WTC11 (cell line): ENCODE measurements around the gene PAXIP1.

Experiments used
- CBFB ChIP-seq: sonication (generic); formaldehyde crosslinking; IDR thresholded peaks from 2 replicates; pipeline ENCODE4 v1.8.1; 2022; ENCODE audit warnings: mild to moderate bottlenecking, low read depth, missing genetic modification reagents
- ETV6 ChIP-seq: sonication (generic); formaldehyde crosslinking; IDR thresholded peaks from 2 replicates; pipeline ENCODE4 v1.8.1; 2022; ENCODE audit warnings: mild to moderate bottlenecking, missing genetic modification reagents
- FOXJ3 ChIP-seq: sonication (generic); formaldehyde crosslinking; IDR thresholded peaks from 2 replicates; pipeline ENCODE4 v1.9.0; 2021; ENCODE audit warnings: missing genetic modification reagents, mild to moderate bottlenecking, borderline replicate concordance
- HMGA2 ChIP-seq: fragments of 250-450 bp; sonication (Bioruptor Pico); IDR thresholded peaks from 2 replicates; pipeline ENCODE4 v1.4.0; 2021; ENCODE audit warnings: mild to moderate bottlenecking, moderate library complexity
- NFATC4 ChIP-seq: fragments of 250-450 bp; sonication (Bioruptor Pico); IDR thresholded peaks from 2 replicates; pipeline ENCODE4 v1.9.0; 2021; ENCODE audit warnings: mild to moderate bottlenecking
- NFYB ChIP-seq: sonication (generic); formaldehyde crosslinking; conservative IDR thresholded peaks from 2 replicates; pipeline ENCODE4 v1.8.0; 2022; ENCODE audit warnings: low read depth, missing genetic modification reagents
- SMAD3 ChIP-seq: sonication (generic); formaldehyde crosslinking; IDR thresholded peaks from 2 replicates; pipeline ENCODE4 v1.8.0; 2022; ENCODE audit warnings: missing genetic modification reagents, mild to moderate bottlenecking, borderline replicate concordance
- TEAD4 ChIP-seq: sonication (generic); formaldehyde crosslinking; IDR thresholded peaks from 2 replicates; pipeline ENCODE4 v1.8.0; 2022; ENCODE audit warnings: mild to moderate bottlenecking, missing genetic modification reagents
- TF ChIP-seq, protein P1 (sequence below): fragments of 200-600 bp; IDR thresholded peaks from 2 replicates; pipeline ENCODE4 v1.8.0; 2022; ENCODE audit warnings: antibody characterized with exemption
- TF ChIP-seq, protein P2 (sequence below): sonication (generic); formaldehyde crosslinking; IDR thresholded peaks from 2 replicates; pipeline ENCODE4 v1.8.1; 2022; ENCODE audit warnings: mild to moderate bottlenecking, missing genetic modification reagents, moderate library complexity, borderline replicate concordance
- TF ChIP-seq, protein P3 (sequence below): sonication (generic); formaldehyde crosslinking; IDR thresholded peaks from 2 replicates; pipeline ENCODE4 v1.8.1; 2023; ENCODE audit warnings: mild to moderate bottlenecking, missing genetic modification reagents, moderate library complexity
- TF ChIP-seq, protein P4 (sequence below): sonication (generic); formaldehyde crosslinking; IDR thresholded peaks from 2 replicates; pipeline ENCODE4 v1.8.0; 2023; ENCODE audit warnings: mild to moderate bottlenecking, missing genetic modification reagents

DNA sequence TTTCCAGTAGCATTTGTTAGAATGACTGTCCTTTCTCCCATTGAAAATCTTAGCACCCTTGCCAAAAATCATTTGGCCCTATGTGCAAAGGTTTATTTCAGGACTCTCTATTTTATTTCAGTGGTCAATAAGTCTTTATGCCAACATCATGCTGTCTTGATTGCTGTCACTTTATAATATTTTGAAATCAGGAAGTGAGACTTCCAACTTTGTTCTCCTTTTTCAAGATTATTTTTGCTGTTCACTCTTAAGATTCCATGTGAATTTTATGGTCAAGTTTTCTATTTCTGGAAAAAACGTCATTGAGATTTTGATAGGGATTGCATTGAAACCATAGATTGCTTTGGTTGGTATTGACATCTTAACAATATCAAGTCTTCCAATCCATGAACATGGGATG is 65.1 kb downstream of the PAXIP1 start:
- no peak for TF ChIP-seq SMAD3 (CRISPR knock-in tag)
- TF ChIP-seq, protein P1, sequence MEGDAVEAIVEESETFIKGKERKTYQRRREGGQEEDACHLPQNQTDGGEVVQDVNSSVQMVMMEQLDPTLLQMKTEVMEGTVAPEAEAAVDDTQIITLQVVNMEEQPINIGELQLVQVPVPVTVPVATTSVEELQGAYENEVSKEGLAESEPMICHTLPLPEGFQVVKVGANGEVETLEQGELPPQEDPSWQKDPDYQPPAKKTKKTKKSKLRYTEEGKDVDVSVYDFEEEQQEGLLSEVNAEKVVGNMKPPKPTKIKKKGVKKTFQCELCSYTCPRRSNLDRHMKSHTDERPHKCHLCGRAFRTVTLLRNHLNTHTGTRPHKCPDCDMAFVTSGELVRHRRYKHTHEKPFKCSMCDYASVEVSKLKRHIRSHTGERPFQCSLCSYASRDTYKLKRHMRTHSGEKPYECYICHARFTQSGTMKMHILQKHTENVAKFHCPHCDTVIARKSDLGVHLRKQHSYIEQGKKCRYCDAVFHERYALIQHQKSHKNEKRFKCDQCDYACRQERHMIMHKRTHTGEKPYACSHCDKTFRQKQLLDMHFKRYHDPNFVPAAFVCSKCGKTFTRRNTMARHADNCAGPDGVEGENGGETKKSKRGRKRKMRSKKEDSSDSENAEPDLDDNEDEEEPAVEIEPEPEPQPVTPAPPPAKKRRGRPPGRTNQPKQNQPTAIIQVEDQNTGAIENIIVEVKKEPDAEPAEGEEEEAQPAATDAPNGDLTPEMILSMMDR, result no peak
- TF ChIP-seq FOXJ3 (CRISPR knock-in tag), result no peak
- no peak for TF ChIP-seq HMGA2
- TF ChIP-seq NFATC4 (CRISPR knock-in tag), result no peak
- no peak for TF ChIP-seq NFYB
- TF ChIP-seq ETV6 (CRISPR knock-in tag), result no peak
- TF ChIP-seq, protein P2, sequence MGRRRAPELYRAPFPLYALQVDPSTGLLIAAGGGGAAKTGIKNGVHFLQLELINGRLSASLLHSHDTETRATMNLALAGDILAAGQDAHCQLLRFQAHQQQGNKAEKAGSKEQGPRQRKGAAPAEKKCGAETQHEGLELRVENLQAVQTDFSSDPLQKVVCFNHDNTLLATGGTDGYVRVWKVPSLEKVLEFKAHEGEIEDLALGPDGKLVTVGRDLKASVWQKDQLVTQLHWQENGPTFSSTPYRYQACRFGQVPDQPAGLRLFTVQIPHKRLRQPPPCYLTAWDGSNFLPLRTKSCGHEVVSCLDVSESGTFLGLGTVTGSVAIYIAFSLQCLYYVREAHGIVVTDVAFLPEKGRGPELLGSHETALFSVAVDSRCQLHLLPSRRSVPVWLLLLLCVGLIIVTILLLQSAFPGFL (CRISPR knock-in tag), result no peak
- TF ChIP-seq TEAD4 (CRISPR knock-in tag), result no peak
- TF ChIP-seq, protein P3, sequence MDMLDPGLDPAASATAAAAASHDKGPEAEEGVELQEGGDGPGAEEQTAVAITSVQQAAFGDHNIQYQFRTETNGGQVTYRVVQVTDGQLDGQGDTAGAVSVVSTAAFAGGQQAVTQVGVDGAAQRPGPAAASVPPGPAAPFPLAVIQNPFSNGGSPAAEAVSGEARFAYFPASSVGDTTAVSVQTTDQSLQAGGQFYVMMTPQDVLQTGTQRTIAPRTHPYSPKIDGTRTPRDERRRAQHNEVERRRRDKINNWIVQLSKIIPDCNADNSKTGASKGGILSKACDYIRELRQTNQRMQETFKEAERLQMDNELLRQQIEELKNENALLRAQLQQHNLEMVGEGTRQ (CRISPR knock-in tag), result no peak
- TF ChIP-seq CBFB (CRISPR knock-in tag), result no peak
- TF ChIP-seq, protein P4, sequence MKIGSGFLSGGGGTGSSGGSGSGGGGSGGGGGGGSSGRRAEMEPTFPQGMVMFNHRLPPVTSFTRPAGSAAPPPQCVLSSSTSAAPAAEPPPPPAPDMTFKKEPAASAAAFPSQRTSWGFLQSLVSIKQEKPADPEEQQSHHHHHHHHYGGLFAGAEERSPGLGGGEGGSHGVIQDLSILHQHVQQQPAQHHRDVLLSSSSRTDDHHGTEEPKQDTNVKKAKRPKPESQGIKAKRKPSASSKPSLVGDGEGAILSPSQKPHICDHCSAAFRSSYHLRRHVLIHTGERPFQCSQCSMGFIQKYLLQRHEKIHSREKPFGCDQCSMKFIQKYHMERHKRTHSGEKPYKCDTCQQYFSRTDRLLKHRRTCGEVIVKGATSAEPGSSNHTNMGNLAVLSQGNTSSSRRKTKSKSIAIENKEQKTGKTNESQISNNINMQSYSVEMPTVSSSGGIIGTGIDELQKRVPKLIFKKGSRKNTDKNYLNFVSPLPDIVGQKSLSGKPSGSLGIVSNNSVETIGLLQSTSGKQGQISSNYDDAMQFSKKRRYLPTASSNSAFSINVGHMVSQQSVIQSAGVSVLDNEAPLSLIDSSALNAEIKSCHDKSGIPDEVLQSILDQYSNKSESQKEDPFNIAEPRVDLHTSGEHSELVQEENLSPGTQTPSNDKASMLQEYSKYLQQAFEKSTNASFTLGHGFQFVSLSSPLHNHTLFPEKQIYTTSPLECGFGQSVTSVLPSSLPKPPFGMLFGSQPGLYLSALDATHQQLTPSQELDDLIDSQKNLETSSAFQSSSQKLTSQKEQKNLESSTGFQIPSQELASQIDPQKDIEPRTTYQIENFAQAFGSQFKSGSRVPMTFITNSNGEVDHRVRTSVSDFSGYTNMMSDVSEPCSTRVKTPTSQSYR, result no peak
